Globus pallidus (tissue), 1 donor: Measurements from ENCODE around the gene TNFAIP2.

Experiments
- DNase-seq: peaks from one replicate; pipeline ENCODE4 v3.0.0-alpha.2; 2015; ENCODE audit warnings: low spot score

The TNFAIP2 gene

DNA sequence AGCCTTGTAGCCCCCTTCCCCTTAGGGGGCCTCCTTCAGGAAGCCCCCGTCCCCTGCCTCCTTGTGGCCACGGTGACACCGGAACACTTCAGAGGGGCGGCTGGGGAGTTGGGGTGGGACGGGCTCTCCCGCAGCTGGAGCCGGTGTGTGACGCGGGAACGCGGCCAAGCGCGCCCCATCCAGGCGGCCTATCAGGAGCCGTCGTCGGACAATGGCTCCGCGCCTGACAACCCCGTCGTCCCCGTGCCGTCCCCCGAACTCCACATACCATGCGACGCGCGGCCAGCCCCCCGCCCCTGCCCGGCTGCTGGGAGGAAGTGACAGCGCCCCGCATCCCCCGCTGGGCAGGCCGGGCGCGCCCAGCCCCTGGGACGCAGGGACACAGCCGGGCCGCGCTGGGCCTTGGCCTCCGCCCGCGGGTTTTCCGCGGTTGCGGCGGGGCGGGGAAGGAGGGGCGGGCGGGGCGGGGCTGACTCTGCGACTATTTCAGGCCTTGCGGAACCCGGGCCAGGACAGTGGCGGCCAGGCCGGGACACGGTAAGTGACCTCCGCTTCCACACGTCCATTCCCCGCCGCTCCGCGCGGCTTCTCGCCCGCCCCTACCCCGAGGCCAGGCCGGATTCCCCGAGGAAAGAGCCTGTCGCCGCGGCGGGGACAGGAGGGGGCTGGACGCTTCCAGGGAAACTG is at the start of gene TNFAIP2:
TNFAIP2 (plus strand) TSS at position 515 of the 687 bp plus-strand sequence. CDS start 2,997 bp downstream, outside the sequence.
- DNase-seq = peak; percentile 16

DNA sequence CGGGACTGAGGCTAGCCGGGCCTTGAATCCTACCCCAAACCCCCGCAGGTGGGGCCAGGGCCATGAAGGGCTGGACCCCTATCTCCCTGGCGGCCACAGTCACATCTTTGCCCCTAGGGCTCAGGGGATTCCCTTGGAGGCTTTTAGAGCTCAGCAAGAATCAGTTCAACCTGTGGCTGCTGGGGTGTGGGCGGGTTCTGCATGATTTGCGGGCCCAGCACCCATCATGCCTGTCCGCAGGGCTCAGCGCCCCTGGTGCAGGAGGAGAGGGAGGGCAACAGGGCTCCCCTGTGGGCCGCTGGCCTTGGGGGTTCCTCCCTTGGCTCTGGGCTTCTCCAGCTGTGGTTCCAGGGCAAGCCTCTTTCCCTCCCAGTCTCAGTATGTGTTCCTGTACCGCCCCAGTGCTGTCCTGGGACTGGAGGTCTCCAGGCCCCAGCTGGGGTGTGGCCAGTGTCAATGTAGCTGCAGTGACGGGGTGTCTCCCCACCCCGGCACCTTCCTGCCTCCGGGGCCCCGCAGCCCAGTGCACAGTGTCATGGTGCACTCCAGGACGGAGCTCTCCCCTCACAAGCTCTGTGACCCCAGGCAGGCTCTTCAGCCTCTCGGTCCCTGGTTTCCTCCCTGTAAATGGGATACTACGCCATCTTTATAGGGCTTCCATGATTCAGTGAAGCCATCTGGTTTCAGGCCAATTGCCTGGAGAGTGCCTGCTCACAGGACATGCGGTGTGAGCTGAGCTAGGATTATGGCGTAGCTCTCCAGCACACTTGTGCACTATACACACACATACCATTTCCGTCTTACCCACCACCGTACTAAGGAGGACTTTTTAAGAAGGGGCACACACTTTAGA is 49.2 kb upstream of the TNFAIP2 start:
- no peak for DNase-seq

GRCh38 chr14:103074729-103075367 is 48.4 kb upstream of the TNFAIP2 start:
- DNase-seq = no peak

DNA sequence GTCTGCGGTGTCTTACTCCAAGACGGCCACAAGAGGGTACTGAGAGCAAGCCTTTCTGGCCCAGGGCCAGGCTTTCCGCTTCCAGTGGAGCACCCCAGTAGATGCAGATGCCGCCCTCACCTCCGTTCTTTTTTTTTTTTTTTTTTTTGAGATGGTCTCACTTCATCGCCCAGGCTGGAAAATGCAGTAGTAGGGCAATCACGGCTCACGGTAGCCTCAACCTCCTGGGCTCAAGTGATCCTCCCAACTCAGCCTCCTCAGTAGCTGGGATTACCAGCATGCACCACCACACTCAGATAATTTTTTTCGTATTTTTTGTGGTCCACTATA is 44.9 kb upstream of the TNFAIP2 start:
- peak; percentile 69 for DNase-seq

DNA sequence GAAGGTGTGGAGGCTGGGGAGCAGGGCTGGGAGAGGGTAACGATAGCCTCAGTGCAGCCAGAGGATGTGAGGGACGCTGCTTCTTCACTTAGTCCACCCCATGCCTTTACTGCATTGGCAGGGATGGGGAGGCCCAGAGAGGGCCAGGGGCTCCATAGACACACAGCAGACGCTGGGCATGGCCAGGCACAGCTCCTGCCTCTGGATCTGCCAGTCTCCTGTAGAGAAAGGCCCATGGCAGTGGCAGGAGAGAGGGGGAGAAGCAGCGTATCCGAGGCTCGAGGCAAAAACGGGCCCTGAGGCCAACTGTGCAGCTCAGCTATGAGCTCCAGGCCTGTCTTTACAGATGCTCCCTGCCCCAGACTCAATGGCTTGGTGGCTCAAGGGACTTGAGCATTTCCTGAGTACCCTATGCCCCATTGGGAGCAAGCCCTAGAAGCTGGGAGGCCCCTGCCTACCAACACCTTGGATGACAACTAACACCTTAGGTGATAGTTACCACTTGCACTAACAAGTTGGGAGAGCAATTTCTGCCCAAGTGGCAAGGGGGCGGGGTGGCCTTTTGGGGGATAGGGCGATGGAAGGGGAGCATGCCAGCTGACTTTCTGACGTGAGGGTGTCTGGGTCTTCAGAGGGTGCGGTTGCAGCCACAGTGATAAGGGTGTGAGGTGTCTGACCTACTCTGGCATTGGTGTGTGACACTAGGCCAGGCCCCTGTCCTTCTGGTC is 44.2 kb upstream of the TNFAIP2 start:
- no peak for DNase-seq

DNA sequence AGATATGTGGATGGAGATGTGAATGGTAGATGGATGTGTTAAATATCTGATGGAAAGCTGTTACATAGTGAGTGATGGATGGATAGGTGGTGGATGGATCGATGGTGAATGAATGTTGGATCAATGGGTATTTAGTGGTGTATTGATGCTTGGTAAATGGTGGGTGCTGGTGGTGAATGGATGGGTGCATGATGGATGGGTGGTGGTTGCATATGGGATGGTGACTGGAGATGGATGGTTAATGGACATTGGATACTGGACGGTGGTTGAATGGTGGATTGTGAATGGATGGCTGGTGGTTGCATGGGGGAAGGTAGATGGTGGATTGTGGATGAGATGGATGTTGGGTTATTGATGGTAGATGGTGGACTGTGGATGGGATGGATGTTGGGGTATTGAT is 41.3 kb upstream of the TNFAIP2 start:
- DNase-seq = no peak

GRCh38 chr14:103084021-103084919 is 39.0 kb upstream of the TNFAIP2 start, which contains the start of gene LBHD2:
LBHD2 (plus strand) TSS chr14:103084210; CDS start chr14:103086013, 1,803 bp downstream.
- DNase-seq = no peak

DNA sequence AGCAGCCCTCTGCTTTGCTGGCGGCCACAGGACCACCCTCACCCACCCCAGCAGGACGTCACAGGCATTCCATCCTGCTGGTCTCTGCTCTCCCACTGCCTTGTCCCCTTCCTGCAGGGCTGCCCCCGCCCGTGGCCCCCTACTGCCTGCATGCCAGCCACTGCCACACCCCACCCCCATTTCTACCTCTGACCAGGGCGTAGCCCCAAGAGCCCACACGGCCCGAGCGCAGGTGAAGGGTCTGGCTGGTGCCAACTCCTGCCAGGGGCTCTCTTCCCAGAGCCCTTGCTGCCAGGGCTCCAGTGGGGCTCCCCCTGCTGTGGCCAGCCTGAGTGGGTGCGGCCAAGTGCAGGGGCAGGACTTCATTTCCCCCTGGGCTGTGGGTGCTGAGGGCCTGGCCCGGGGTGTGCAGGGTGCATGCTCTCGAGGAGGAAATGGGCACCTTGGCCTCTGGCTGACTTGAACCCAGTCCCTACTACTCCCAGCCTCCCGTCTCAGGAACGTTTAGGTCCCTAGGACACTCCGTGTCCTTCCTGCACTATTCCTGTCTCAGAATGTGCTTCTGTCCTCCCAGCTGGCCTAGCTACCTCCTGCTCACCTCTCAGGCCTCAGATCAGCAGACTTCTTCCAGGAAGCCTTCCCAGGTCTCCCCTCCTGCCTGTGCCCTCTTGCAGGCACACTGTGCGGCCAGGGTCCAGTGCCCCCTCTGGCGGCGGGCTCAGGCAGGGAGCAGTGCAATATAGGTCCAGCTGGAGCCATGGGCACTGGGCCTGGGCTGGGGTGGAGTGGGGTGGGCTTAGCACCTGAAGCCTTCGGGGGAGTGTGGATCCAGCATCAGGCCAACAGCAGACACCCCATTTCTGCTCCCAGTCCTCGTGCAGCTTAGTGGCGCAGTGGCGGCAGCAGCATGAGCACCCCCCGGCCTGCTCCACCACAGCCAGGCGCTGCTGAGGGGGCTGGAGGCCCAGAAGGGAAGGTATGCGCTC is 37.9 kb upstream of the TNFAIP2 start:
- DNase-seq = no peak

DNA sequence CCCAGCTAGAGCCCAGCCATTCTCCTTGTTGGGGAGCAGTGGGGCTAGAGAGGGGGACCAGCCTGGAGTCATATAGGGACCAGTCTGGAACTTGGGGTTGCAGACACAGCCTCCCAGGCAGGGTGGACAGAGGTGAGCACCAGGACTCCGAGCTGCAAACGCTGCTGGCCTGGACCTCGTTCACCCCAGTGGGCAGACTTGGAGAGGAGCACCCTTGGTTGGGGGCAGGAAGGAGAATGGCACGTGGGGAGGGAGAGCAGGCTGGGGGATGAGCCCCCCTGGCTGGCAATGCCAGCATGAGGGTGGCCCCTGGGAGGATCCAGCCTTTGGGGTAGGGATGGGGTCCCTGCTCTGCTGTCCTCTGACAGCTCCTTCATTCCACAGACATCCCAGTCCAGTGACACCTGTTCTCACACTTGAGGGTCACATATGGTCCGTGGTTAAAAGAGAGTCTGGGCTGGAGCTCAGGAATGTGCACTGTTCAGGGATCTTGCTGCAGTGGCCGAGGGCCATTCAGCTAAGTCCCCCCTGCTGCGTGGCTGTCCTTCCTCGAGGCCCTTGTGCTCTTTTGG is 36.4 kb upstream of the TNFAIP2 start:
- DNase-seq = no peak

DNA sequence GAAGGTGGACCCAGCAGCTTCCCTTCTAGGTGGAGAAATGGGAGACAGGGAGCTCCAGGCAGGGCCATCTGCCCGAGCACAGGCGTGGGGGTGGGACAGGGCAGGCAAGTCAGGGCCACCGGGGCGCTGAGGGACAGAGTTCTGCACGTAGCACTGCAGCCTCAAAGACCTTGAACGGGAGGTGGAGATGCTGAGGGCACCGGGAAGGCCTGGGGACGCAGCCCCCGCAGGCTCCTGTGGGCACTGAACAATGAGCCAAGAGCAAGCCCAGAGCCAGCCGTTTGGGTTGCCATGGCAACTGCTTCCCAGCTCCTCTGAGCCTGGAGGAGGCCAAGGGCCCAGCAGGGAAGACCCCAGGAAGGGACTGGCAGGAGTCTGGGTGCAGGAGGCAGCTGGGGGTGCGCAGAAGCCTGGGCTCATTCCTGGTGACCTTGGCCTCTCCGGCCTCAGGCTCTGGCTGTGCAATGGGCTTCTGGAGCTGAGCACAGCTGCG is 35.9 kb upstream of the TNFAIP2 start:
- DNase-seq = no peak

DNA sequence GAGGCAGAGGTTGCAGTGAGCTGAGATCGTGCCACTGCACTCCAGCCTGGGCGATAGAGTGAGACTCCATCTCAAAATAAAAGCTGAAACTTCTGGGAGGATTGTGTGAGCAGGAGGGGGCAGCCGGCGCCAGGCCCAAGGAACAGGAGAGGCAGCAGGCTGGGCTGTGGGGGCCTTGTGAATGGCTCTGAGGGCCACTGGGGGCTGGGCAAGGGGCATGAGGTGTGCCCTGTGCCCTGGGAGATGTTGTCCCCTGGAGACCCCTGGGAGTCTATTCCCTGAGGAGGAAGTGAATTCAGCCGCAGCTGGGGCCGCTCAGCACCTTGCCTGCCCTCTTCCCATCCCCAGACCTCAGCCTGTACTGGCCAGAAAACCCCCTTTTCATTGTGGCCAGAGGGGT is 34.3 kb upstream of the TNFAIP2 start:
- no peak for DNase-seq

GRCh38 chr14:103089386-103090335 is 33.6 kb upstream of the TNFAIP2 start:
- no peak for DNase-seq

DNA sequence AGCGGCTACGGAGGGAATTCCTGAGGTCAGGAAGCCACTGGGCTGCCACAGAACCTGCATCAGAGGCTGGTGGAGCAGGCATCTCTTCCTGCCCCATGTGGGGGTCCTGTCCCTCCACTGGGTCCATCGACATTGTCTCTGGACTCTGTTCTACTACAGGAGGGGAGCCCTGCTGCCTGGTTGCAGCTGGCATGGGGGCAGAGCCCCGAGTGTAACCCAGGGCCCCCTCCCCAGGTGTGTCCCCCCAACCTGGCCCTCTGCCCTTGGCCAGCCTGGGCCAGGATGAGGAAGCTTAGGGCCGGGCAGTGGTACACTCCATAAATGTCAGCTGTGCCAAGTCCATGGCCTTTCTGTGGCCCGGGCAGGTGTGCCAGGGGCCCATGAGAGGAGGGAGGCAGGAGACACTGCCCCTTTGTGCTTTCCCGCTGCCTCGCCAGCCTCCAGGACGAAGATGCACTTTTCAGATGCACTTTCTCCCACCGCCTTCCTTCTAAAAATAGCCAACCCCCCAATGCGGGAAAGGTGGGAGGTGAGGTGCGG is 32.7 kb upstream of the TNFAIP2 start:
- DNase-seq = no peak

DNA sequence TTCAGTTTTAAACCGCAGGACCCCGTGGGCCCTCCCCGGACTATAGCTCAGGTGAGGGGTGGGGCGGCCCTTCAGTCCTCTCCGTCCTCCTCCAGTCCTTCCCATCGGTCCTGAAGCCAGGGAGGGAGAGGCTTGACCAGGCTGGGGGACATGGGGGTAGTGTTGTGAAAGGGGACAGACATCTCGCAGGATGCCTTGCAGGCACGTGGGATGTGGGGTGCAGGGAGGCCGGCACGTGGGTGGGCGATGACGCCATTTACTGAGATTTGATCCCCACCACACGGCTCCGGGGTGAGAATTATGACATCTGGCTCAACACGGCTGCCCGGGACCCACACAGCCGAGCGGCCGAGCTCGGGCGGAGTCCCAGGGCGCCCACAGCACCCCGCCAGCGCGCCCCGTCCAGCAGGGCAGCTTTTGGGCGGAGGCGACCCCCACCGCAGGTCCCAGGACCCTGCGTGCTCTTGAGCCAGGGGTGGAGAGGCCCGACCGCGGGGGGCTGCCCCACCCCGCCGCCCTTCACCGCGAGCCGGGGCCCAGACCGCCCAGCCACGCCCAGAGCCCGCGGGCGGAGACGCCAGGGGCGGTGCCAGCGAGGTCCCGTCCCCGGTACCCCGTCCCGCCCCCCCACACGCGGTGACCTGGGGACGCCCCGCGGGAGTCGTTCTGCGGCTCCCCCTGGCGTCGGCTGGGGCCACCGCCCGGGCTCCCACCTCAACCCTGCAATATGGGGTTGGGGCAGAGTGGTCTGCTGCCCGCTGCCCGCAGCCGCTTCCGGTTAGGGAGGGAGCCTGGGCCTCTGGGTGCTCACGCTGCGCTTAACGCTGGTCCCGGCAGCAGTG is 32.0 kb upstream of the TNFAIP2 start:
- no peak for DNase-seq

- DNase-seq = no peak
Observed at GRCh38 chr14:103091883-103092222, 31.4 kb upstream of the TNFAIP2 start.

DNA sequence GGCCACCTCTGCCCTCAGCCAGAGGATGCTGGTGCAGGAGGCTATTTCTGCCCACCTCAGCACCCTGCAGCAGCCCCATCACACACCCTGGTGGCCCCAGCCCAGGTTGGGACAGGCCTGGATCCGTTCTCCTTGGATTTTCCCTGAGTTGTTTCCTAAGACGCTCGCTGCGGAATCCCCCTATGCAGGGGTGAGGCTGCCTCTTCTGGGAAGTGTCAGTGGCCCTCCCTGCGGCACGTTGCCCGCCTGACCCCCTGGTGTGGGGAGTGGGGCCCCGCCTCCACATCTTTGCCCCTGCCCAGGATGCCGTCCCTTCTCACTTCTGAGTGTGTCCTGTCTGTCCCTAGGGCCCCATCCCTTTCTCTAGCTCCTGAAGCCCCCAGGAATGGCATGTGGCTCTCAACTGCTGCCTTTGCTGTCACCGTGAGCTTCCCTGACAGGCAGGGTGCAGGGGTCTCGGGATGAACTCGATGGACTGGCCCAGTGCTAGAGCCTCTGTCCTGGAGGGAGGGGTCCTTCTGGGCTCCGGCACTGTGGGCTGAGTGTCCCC is 29.3 kb upstream of the TNFAIP2 start:
- no peak for DNase-seq
